ENCODE measurements around the gene IPO11.

Gene IPO11

GRCh38 chr5:62521319-62521718 is 108.8 kb downstream of the IPO11 start:
- Histone ChIP-seq H3K36me3 (ENCODE audit: low read depth) (peaks cover 29% of the 10 kb centered on the region), H3K27me3 (ENCODE audit: insufficient read depth, poor library complexity, severe bottlenecking) (no peaks in the 10 kb centered on the region), H3K4me3 (ENCODE audit: severe bottlenecking) (no peak overlapping the region), H3K27ac (ENCODE audit: poor library complexity, severe bottlenecking) (no peak overlapping the region), H3K9me3 (ENCODE audit: severe bottlenecking) (no peaks in the 10 kb centered on the region), H3K4me1 (ENCODE audit: insufficient read depth, poor library complexity, severe bottlenecking) (no peaks in the 10 kb centered on the region)
- ATAC-seq (ENCODE audit: low read depth) (no peak), DNase-seq (ENCODE audit: low spot score) (no peak)
- TF ChIP-seq, protein P1, sequence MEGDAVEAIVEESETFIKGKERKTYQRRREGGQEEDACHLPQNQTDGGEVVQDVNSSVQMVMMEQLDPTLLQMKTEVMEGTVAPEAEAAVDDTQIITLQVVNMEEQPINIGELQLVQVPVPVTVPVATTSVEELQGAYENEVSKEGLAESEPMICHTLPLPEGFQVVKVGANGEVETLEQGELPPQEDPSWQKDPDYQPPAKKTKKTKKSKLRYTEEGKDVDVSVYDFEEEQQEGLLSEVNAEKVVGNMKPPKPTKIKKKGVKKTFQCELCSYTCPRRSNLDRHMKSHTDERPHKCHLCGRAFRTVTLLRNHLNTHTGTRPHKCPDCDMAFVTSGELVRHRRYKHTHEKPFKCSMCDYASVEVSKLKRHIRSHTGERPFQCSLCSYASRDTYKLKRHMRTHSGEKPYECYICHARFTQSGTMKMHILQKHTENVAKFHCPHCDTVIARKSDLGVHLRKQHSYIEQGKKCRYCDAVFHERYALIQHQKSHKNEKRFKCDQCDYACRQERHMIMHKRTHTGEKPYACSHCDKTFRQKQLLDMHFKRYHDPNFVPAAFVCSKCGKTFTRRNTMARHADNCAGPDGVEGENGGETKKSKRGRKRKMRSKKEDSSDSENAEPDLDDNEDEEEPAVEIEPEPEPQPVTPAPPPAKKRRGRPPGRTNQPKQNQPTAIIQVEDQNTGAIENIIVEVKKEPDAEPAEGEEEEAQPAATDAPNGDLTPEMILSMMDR (IDR thresholded peaks at IDR 0.05; ENCODE audit: poor library complexity, severe bottlenecking), result no peak

DNA sequence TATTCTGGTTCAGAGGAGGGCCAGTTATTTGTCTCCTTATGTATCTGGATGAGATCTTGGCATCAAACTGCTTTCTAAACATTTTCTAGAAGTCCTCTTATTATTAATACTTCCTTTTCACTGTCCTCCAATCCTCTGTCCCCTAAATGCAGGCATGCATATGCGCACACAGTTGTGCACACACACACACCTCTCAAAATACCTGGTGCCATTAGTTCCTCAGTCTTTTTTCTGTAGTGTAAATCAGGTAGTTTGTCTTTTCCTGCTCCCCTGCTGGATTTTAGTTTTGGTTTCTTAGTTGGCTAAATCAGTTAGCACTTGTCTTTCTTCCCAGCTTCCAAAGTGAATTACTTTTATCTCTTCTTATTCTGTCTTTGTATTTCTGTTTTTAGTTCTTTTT is 110.2 kb downstream of the IPO11 start:
- Histone ChIP-seq H3K36me3 (ENCODE audit: low read depth) (peaks cover 32% of the 10 kb centered on the region), H3K9me3 (ENCODE audit: severe bottlenecking) (no peaks in the 10 kb centered on the region), H3K27me3 (ENCODE audit: insufficient read depth, poor library complexity, severe bottlenecking) (no peaks in the 10 kb centered on the region), H3K4me1 (ENCODE audit: insufficient read depth, poor library complexity, severe bottlenecking) (no peaks in the 10 kb centered on the region), H3K27ac (ENCODE audit: poor library complexity, severe bottlenecking) (no peak overlapping the region), H3K4me3 (ENCODE audit: severe bottlenecking) (no peak overlapping the region)
- ATAC-seq (ENCODE audit: low read depth), result no peak
- DNase-seq (ENCODE audit: low spot score), result no peak
- TF ChIP-seq, protein P1 (IDR thresholded peaks at IDR 0.05; ENCODE audit: poor library complexity, severe bottlenecking), result no peak

GRCh38 chr5:62533597-62533996 is 121.0 kb downstream of the IPO11 start:
- no peaks in the 10 kb centered on the region for H3K4me1 ChIP-seq (ENCODE audit: insufficient read depth, poor library complexity, severe bottlenecking)
- ATAC-seq (ENCODE audit: low read depth), result no peak
- peaks cover 41% of the 10 kb centered on the region for H3K36me3 ChIP-seq (ENCODE audit: low read depth)
- no peaks in the 10 kb centered on the region for H3K27me3 ChIP-seq (ENCODE audit: insufficient read depth, poor library complexity, severe bottlenecking)
- no peak overlapping the region for H3K27ac ChIP-seq (ENCODE audit: poor library complexity, severe bottlenecking)
- no peak overlapping the region for H3K4me3 ChIP-seq (ENCODE audit: severe bottlenecking)
- TF ChIP-seq, protein P1 (IDR thresholded peaks at IDR 0.05; ENCODE audit: poor library complexity, severe bottlenecking), result no peak
- DNase-seq (ENCODE audit: low spot score), result no peak
- no peaks in the 10 kb centered on the region for H3K9me3 ChIP-seq (ENCODE audit: severe bottlenecking)

DNA sequence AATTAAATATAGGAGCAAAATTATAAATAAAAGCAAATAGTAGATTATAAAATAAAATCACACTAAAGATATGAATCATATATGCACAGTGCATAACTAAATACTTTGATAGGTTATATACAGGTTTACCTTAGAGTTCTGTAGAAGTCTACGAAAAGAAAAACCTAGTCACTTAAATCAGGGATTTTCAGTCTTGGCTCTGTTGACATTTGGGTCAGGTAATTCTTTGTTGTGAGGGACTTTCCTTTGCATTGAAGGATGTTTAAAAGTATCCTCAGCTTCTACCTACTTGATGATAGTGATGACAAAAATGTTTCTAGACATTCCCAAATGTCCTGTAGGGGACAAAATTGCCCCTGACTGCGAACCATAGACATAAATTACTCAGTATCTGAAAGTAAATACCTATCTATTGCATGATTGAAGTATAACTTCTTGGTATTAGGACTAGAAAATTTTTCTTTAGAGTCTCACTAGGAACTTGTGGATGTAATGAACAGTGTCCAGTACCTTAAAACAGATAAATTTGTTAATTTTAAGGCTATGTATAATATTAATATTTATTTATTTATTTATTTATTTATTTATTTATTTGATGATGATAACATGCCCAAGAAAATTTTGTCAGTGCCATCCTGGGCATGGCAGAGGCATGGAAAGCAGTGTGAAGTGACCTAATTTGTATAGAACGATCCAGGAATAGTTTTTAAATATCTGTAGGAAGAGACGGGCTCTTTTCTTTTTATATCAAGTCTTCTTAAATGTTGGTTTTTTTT is 122.1 kb downstream of the IPO11 start:
- Histone ChIP-seq H3K9me3 (ENCODE audit: severe bottlenecking) (no peaks in the 10 kb centered on the region), H3K4me1 (ENCODE audit: insufficient read depth, poor library complexity, severe bottlenecking) (no peaks in the 10 kb centered on the region), H3K27me3 (ENCODE audit: insufficient read depth, poor library complexity, severe bottlenecking) (no peaks in the 10 kb centered on the region), H3K4me3 (ENCODE audit: severe bottlenecking) (no peak overlapping the region), H3K36me3 (ENCODE audit: low read depth) (peaks cover 36% of the 10 kb centered on the region), H3K27ac (ENCODE audit: poor library complexity, severe bottlenecking) (no peak overlapping the region)
- no peak for ATAC-seq (ENCODE audit: low read depth)
- TF ChIP-seq, protein P1 (IDR thresholded peaks at IDR 0.05; ENCODE audit: poor library complexity, severe bottlenecking), result no peak
- DNase-seq (ENCODE audit: low spot score), result no peak

- no peak for ATAC-seq (ENCODE audit: low read depth)
- no peaks in the 10 kb centered on the region for H3K27me3 ChIP-seq (ENCODE audit: insufficient read depth, poor library complexity, severe bottlenecking)
- DNase-seq (ENCODE audit: low spot score), result no peak
- peaks cover 33% of the 10 kb centered on the region for H3K36me3 ChIP-seq (ENCODE audit: low read depth)
- H3K4me3 ChIP-seq (ENCODE audit: severe bottlenecking), result no peak overlapping the region
- H3K4me1 ChIP-seq (ENCODE audit: insufficient read depth, poor library complexity, severe bottlenecking), result no peaks in the 10 kb centered on the region
- H3K9me3 ChIP-seq (ENCODE audit: severe bottlenecking), result no peaks in the 10 kb centered on the region
- no peak overlapping the region for H3K27ac ChIP-seq (ENCODE audit: poor library complexity, severe bottlenecking)
- TF ChIP-seq, protein P1 (IDR thresholded peaks at IDR 0.05; ENCODE audit: poor library complexity, severe bottlenecking), result no peak
These were observed 123.7 kb downstream of the IPO11 start for GRCh38 chr5:62536232-62536631.
